Memory B cell (primary cell): ENCODE data around the gene CHADL.
"Not testable (repeated sequence)": the region's sequence is repeated elsewhere in the genome, so short reads cannot be mapped to it uniquely, and the experiment has no call there.

Experiments used
- ATAC-seq: fragments of 150-1000 bp; cut with Tn5 transposase; 2 replicates; pipeline ENCODE4 v1.10.0; 2021; ENCODE audit warnings: low read depth, mild to moderate bottlenecking, moderate library complexity
- DNase-seq, 2 donors: peaks; one replicate each; pipeline ENCODE4 v3.0.0; 2022; ENCODE audit warnings: low spot score in 2 of 2
- H3K27ac Mint-ChIP-seq: one replicate; pipeline ENCODE4 v1.8.0; 2022; ENCODE audit warnings: mild to moderate bottlenecking, moderate library complexity, mixed read lengths
- H3K27me3 Mint-ChIP-seq: one replicate; pipeline ENCODE4 v1.8.0; 2022; ENCODE audit warnings: mixed read lengths
- H3K36me3 Mint-ChIP-seq: one replicate; pipeline ENCODE4 v1.8.0; 2022; ENCODE audit warnings: mild to moderate bottlenecking, mixed read lengths
- H3K4me1 Mint-ChIP-seq: one replicate; pipeline ENCODE4 v1.8.0; 2022; ENCODE audit warnings: mixed read lengths
- H3K4me3 Mint-ChIP-seq: one replicate; pipeline ENCODE4 v1.8.0; 2022; ENCODE audit warnings: mild to moderate bottlenecking, moderate library complexity, mixed read lengths
- H3K9me3 Mint-ChIP-seq: one replicate; pipeline ENCODE4 v1.8.0; 2022; ENCODE audit warnings: mixed read lengths

Gene CHADL

GRCh38 chr22:41263704-41264103 lies 23.0 kb upstream of the CHADL start:
- peaks cover 28% of the 10 kb centered on the region for H3K36me3 Mint-ChIP-seq
- H3K27ac Mint-ChIP-seq = no peak overlapping the region

GRCh38 chr22:41262250-41262765 lies 21.6 kb upstream of the CHADL start:
- Mint-ChIP-seq H3K4me3 (no peak overlapping the region), H3K27me3 (no peaks in the 10 kb centered on the region), H3K9me3 (no peaks in the 10 kb centered on the region), H3K36me3 (peaks cover 26% of the 10 kb centered on the region), H3K27ac (no peak overlapping the region), H3K4me1 (no peaks in the 10 kb centered on the region)
- ATAC-seq (no peak), DNase-seq (no peak)

More at GRCh38 chr22:41263704-41264103, 23.0 kb upstream of the CHADL start:
- no peaks in the 10 kb centered on the region for H3K27me3 Mint-ChIP-seq
- no peaks in the 10 kb centered on the region for H3K4me1 Mint-ChIP-seq
- H3K9me3 Mint-ChIP-seq = no peaks in the 10 kb centered on the region
- DNase-seq = no peak
- H3K4me3 Mint-ChIP-seq = no peak overlapping the region
- ATAC-seq = no peak

GRCh38 chr22:41261541-41262249 lies 21.0 kb upstream of the CHADL start:
- DNase-seq = no peak
- no peaks in the 10 kb centered on the region for H3K9me3 Mint-ChIP-seq
- H3K27ac Mint-ChIP-seq = no peak overlapping the region
- ATAC-seq = no peak
- no peaks in the 10 kb centered on the region for H3K27me3 Mint-ChIP-seq
- H3K4me1 Mint-ChIP-seq = no peaks in the 10 kb centered on the region
- H3K36me3 Mint-ChIP-seq = peaks cover 32% of the 10 kb centered on the region
- no peak overlapping the region for H3K4me3 Mint-ChIP-seq

- Mint-ChIP-seq H3K27ac (no peak overlapping the region), H3K4me3 (no peak overlapping the region), H3K4me1 (no peaks in the 10 kb centered on the region), H3K36me3 (peaks cover 30% of the 10 kb centered on the region), H3K27me3 (no peaks in the 10 kb centered on the region), H3K9me3 (no peaks in the 10 kb centered on the region)
- ATAC-seq = no peak
- DNase-seq = no peak
Measured at GRCh38 chr22:41260871-41261270, 20.1 kb upstream of the CHADL start.

- ATAC-seq, H3K4me1 Mint-ChIP-seq, DNase-seq, H3K9me3 Mint-ChIP-seq, H3K4me3 Mint-ChIP-seq, H3K27me3 Mint-ChIP-seq, H3K27ac Mint-ChIP-seq: not testable (repeated sequence)
- H3K36me3 Mint-ChIP-seq = peaks cover 30% of the 10 kb centered on the region
Measured at GRCh38 chr22:41259756-41260155, 19.0 kb upstream of the CHADL start.

- Mint-ChIP-seq H3K27ac (no peak overlapping the region), H3K4me3 (no peak overlapping the region), H3K9me3 (no peaks in the 10 kb centered on the region), H3K4me1 (peaks cover 2% of the 10 kb centered on the region), H3K27me3 (no peaks in the 10 kb centered on the region), H3K36me3 (peaks cover 31% of the 10 kb centered on the region)
- DNase-seq (no peak), ATAC-seq (no peak)
Measured at GRCh38 chr22:41257696-41258095, 17.0 kb upstream of the CHADL start.

- Mint-ChIP-seq H3K27ac (no peak overlapping the region), H3K36me3 (peaks cover 28% of the 10 kb centered on the region), H3K9me3 (no peaks in the 10 kb centered on the region), H3K27me3 (no peaks in the 10 kb centered on the region), H3K4me3 (no peak overlapping the region), H3K4me1 (peaks cover 2% of the 10 kb centered on the region)
- ATAC-seq (no peak), DNase-seq (no peak)
Measured at GRCh38 chr22:41256254-41257253, 15.8 kb upstream of the CHADL start.

GRCh38 chr22:41254230-41254629 lies 13.5 kb upstream of the CHADL start:
- no peak for DNase-seq
- no peak for ATAC-seq
- Mint-ChIP-seq H3K4me3 (no peak overlapping the region), H3K4me1 (peaks cover 2% of the 10 kb centered on the region), H3K27me3 (no peaks in the 10 kb centered on the region), H3K27ac (peak overlapping the region; percentile 68), H3K36me3 (peaks cover 39% of the 10 kb centered on the region), H3K9me3 (no peaks in the 10 kb centered on the region)

GRCh38 chr22:41252365-41252764 lies 11.6 kb upstream of the CHADL start:
- ATAC-seq (no peak), DNase-seq (no peak)
- no peak overlapping the region for H3K4me3 Mint-ChIP-seq
- no peaks in the 10 kb centered on the region for H3K9me3 Mint-ChIP-seq
- no peaks in the 10 kb centered on the region for H3K27me3 Mint-ChIP-seq
- H3K27ac Mint-ChIP-seq = no peak overlapping the region
- peaks cover 2% of the 10 kb centered on the region for H3K4me1 Mint-ChIP-seq
- H3K36me3 Mint-ChIP-seq = peaks cover 35% of the 10 kb centered on the region

GRCh38 chr22:41250127-41250526 lies 9.4 kb upstream of the CHADL start:
- H3K27ac Mint-ChIP-seq = no peak overlapping the region
- H3K27me3 Mint-ChIP-seq = no peaks in the 10 kb centered on the region
- H3K4me3 Mint-ChIP-seq = no peak overlapping the region
- peaks cover 28% of the 10 kb centered on the region for H3K36me3 Mint-ChIP-seq
- H3K4me1 Mint-ChIP-seq = peaks cover 2% of the 10 kb centered on the region
- DNase-seq = no peak
- no peaks in the 10 kb centered on the region for H3K9me3 Mint-ChIP-seq
- no peak for ATAC-seq

- DNase-seq = no peak
- H3K4me3 Mint-ChIP-seq = no peak overlapping the region
- H3K9me3 Mint-ChIP-seq = no peaks in the 10 kb centered on the region
- peaks cover 24% of the 10 kb centered on the region for H3K36me3 Mint-ChIP-seq
- no peaks in the 10 kb centered on the region for H3K27me3 Mint-ChIP-seq
- H3K27ac Mint-ChIP-seq = no peak overlapping the region
- peaks cover 2% of the 10 kb centered on the region for H3K4me1 Mint-ChIP-seq
- ATAC-seq = no peak
Measured at GRCh38 chr22:41249442-41249841, 8.7 kb upstream of the CHADL start.

GRCh38 chr22:41248758-41249157 lies 8.0 kb upstream of the CHADL start:
- H3K4me1 Mint-ChIP-seq = no peaks in the 10 kb centered on the region
- ATAC-seq (no peak), DNase-seq (no peak)
- H3K36me3 Mint-ChIP-seq = peaks cover 20% of the 10 kb centered on the region
- no peaks in the 10 kb centered on the region for H3K27me3 Mint-ChIP-seq
- H3K27ac Mint-ChIP-seq = no peak overlapping the region
- no peak overlapping the region for H3K4me3 Mint-ChIP-seq
- no peaks in the 10 kb centered on the region for H3K9me3 Mint-ChIP-seq

GRCh38 chr22:41248314-41248713 lies 7.6 kb upstream of the CHADL start:
- no peaks in the 10 kb centered on the region for H3K27me3 Mint-ChIP-seq
- no peaks in the 10 kb centered on the region for H3K9me3 Mint-ChIP-seq
- DNase-seq (no peak), ATAC-seq (no peak)
- no peaks in the 10 kb centered on the region for H3K4me1 Mint-ChIP-seq
- peaks cover 20% of the 10 kb centered on the region for H3K36me3 Mint-ChIP-seq
- no peak overlapping the region for H3K27ac Mint-ChIP-seq
- H3K4me3 Mint-ChIP-seq = no peak overlapping the region

GRCh38 chr22:41247703-41248102 lies 7.0 kb upstream of the CHADL start:
- DNase-seq = no peak
- Mint-ChIP-seq H3K36me3 (peaks cover 20% of the 10 kb centered on the region), H3K4me1 (no peaks in the 10 kb centered on the region), H3K27me3 (no peaks in the 10 kb centered on the region), H3K9me3 (no peaks in the 10 kb centered on the region), H3K27ac (no peak overlapping the region), H3K4me3 (no peak overlapping the region)
- ATAC-seq = no peak
